ENCODE data around the gene LANCL2. TPM values are rescaled to one million over a fixed set of nuclear protein-coding genes. Genes with fewer than 3 reads are reported as not detected.

Gene LANCL2
- total RNA-seq, 4 donors from 2014 or later: 14.5 to 32.5 (median 24.3) TPM

DNA sequence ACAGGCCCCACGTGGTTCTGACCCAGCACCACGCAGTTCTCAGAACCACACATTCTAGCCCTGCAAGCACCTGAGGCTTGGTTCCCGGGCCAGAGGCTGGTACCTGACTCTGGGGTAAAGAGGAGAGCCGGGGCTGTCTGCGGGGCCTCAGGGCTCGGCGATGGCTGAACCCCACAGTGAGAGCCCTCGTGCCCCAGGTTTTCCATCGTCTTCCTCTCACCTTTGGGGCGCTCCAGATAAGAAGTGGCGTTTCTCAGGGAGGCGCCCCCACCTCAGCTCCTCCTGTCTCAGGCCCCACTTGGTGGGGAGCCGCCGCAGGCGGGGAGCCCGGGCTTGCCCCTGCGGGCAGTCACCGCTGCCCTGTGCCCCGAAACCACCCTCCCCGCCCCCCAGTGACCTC lies 2.2 kb upstream of the LANCL2 start:
- TF ChIP-seq, protein P1, sequence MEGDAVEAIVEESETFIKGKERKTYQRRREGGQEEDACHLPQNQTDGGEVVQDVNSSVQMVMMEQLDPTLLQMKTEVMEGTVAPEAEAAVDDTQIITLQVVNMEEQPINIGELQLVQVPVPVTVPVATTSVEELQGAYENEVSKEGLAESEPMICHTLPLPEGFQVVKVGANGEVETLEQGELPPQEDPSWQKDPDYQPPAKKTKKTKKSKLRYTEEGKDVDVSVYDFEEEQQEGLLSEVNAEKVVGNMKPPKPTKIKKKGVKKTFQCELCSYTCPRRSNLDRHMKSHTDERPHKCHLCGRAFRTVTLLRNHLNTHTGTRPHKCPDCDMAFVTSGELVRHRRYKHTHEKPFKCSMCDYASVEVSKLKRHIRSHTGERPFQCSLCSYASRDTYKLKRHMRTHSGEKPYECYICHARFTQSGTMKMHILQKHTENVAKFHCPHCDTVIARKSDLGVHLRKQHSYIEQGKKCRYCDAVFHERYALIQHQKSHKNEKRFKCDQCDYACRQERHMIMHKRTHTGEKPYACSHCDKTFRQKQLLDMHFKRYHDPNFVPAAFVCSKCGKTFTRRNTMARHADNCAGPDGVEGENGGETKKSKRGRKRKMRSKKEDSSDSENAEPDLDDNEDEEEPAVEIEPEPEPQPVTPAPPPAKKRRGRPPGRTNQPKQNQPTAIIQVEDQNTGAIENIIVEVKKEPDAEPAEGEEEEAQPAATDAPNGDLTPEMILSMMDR (IDR thresholded peaks at IDR 0.05): no peak
- TF ChIP-seq POLR2A (IDR thresholded peaks at IDR 0.05): no peak
- intact Hi-C loops (cut with DNase I): no loop called here
- Histone ChIP-seq H3K27ac (no peak overlapping the region), H3K9me3 (no peaks in the 10 kb centered on the region), H3K4me3 (replicated peaks in 1 of 3) (no peak overlapping the region), H3K36me3 (no peaks in the 10 kb centered on the region), H3K27me3 (no peaks in the 10 kb centered on the region), H3K4me1 (peaks cover 15 to 16% of the 10 kb centered on the region in 2 donors)
- WGBS, 2 donors: 82 to 96% methylated on average over 18 to 19 of the region's 20 CpGs
- no peak for DNase-seq

DNA sequence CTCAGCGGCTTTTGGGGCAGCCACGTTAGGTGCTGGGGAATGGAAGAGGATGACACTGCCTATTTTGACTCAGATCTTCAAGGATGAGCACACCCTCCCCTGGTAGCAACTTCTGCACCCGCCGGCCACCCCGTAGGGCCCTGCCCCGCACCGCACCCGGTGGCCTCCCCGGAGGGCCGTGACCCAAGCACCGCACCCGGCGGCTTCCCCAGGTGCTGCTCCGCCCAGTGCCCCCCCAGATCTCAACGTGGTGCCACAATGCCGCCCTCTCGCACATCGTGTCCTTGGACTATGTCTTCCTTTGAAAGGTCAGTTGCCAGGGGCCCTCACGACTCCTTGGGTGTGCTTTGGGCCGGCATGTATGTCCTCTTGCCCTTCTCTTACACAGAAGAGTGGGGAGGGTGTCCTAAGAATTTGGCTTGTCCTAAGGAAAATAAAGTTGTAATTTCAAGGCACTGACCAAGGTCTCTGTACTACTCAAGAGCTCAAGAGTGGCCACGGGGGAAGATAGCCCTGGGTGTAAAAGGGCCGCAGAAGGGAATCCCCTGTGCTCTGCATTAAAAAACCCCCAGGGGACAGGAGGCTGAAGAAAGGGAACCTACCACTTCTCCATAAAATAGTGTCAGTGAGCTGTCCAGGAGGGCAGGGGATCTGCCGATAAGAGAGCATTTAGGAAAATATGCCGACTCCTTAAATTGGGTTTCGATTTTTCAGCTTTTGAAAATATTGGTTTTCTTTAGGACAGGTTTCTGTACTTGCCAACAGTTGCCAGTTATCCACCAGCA lies 1.6 kb upstream of the LANCL2 start:
- Histone ChIP-seq H3K4me1 (peaks cover 15 to 16% of the 10 kb centered on the region in 2 donors), H3K9me3 (no peaks in the 10 kb centered on the region), H3K27me3 (no peaks in the 10 kb centered on the region), H3K27ac (no peak overlapping the region), H3K4me3 (replicated peaks in 1 of 3) (no peak overlapping the region), H3K36me3 (no peaks in the 10 kb centered on the region)
- WGBS, 2 donors: 91 to 92% methylated on average over 23 to 25 of the region's 25 CpGs
- TF ChIP-seq, protein P1 (IDR thresholded peaks at IDR 0.05): no peak
- TF ChIP-seq POLR2A (IDR thresholded peaks at IDR 0.05): no peak
- intact Hi-C loops (cut with DNase I): no loop called here
- no peak for DNase-seq

DNA sequence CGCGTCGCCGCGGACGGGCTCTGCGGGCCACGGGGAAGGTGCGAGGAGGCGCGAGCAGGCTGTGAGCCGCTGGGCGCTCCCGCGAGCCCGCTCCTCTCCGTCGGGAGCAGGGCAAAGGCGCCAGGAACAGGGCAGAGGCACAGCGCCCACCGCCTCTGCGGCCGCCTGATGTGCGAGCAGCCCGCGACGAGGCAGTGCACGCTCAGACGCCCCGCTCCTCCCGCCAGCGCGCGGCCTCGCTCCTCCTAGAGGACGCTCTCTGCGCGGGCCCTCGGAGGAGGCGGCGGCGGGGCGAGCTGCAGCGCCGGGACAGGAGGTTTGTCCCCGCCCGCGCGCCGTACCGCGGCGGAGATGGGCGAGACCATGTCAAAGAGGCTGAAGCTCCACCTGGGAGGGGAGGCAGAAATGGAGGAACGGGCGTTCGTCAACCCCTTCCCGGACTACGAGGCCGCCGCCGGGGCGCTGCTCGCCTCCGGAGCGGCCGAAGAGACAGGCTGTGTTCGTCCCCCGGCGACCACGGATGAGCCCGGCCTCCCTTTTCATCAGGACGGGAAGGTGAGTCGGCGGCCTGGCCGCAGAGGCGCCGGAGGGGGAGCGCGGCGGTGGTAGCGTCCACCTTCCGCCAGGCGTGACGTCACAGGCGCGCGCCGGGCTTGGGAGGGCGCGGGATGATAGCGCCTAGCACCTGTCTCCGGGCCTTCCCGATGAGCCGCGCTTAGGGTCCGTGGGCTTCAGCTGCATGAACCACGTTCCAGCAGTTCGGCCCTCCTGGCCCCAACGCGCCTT lies 731 bp downstream of the LANCL2 start:
- peak; percentile 53 to 78 for TF ChIP-seq POLR2A (IDR thresholded peaks at IDR 0.05)
- TF ChIP-seq, protein P1 (IDR thresholded peaks at IDR 0.05): peak in 3 of 6 experiments; percentile 28 to 35 (median 30)
- Histone ChIP-seq H3K27ac (peak overlapping the region; percentile 98 to 99 (median 99)), H3K9me3 (no peaks in the 10 kb centered on the region), H3K4me1 (peaks cover 15 to 16% of the 10 kb centered on the region in 2 donors), H3K27me3 (no peaks in the 10 kb centered on the region), H3K36me3 (no peaks in the 10 kb centered on the region), H3K4me3 (replicated peaks in 1 of 3) (peak overlapping the region; percentile 88 to 97 (median 97))
- DNase-seq: peak; percentile 95 to 97
- intact Hi-C loops (cut with DNase I): no loop called here
- WGBS, 2 donors: 0 to 5% methylated on average over 18 to 33 of the region's 101 CpGs

DNA sequence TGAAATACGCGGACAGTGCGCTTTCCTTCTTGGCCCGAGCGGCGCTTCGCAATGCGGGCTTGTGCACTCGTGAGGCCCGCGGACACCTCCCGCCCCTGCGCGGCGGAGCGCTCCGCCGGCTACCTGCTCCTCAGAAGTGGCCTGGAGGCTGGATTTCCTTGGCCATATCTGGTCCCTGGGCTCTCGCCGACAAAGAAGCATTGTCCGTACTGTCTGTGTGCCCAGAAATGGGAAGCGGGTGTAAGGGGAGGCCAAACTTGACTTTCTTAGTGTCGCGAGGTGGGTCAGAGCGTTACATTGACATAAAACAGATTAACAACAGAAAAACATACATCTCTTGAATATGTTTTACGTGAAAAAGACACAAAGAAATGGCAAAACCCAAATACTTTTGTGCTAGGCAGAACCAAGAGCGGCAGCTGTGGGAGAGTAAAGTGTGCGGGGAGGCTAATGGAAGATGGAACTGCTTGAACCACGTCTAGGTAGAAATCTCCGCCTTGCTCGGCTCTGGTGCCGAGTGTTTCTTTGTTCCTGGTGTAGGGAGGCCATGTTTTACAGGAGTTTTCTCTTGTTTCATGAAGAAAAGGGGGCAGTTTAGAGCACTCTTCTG lies 1.4 kb downstream of the LANCL2 start:
- DNase-seq: no peak
- Histone ChIP-seq H3K4me3 (replicated peaks in 1 of 3) (peak overlapping the region; percentile 88 to 97 (median 97)), H3K36me3 (no peaks in the 10 kb centered on the region), H3K9me3 (no peaks in the 10 kb centered on the region), H3K27ac (peak overlapping the region; percentile 98 to 99 (median 99)), H3K27me3 (no peaks in the 10 kb centered on the region), H3K4me1 (peaks cover 15 to 16% of the 10 kb centered on the region in 2 donors)
- WGBS, 2 donors: 1 to 2% methylated on average over 22 to 30 of the region's 32 CpGs
- intact Hi-C loops (cut with DNase I): no loop called here
- TF ChIP-seq POLR2A (IDR thresholded peaks at IDR 0.05): no peak
- TF ChIP-seq, protein P1 (IDR thresholded peaks at IDR 0.05): no peak
